GM21447 (cell line): ENCODE measurements around the gene FAM3D.
A peak's percentile ranks its signal among the peaks of the same experiment; 100 is the strongest.

Experiments
- ATAC-seq: cut with Tn5 transposase; IDR thresholded peaks from one replicate; pipeline ENCODE4 v1.9.1; 2021; ENCODE audit not compliant: unreplicated experiment

Gene FAM3D

GRCh38 chr3:58603606-58604005 lies 63.0 kb downstream of the FAM3D start:
- ATAC-seq: no peak

- ATAC-seq: no peak
These were observed 68.7 kb downstream of the FAM3D start for GRCh38 chr3:58597770-58598310.

GRCh38 chr3:58596834-58597518 lies 69.6 kb downstream of the FAM3D start:
- ATAC-seq: no peak

GRCh38 chr3:58594117-58594516 lies 72.5 kb downstream of the FAM3D start:
- ATAC-seq: no peak

GRCh38 chr3:58591517-58592510 lies 74.8 kb downstream of the FAM3D start:
- no peak for ATAC-seq

- no peak for ATAC-seq
These were observed 78.5 kb downstream of the FAM3D start for GRCh38 chr3:58588030-58588614.

GRCh38 chr3:58586776-58587192 lies 79.8 kb downstream of the FAM3D start:
- ATAC-seq: no peak

GRCh38 chr3:58585994-58586393 lies 80.6 kb downstream of the FAM3D start:
- no peak for ATAC-seq

- peak; percentile 74 for ATAC-seq
These were observed 81.4 kb downstream of the FAM3D start for GRCh38 chr3:58585005-58585786.

GRCh38 chr3:58584690-58585004 lies 81.9 kb downstream of the FAM3D start:
- no peak for ATAC-seq
